Activated T-helper 1 cell treated with anti-CD3 and anti-CD28 coated beads, Interleukin-12 subunit alpha, Interleukin-12 subunit beta, Interleukin-2, Interleukin-4 antibody, amounts not matched to agents 30 ng/mL and 10 ng/mL and 1 ng/mL, durations not matched to agents 14 hours and 24 hours and 36 hours (primary cell): ENCODE results near the gene NSMCE1. TPM values are rescaled to one million over a fixed set of nuclear protein-coding genes. Genes with fewer than 3 reads are reported as not detected.

Source experiments
- DNase-seq: peaks from one replicate; pipeline ENCODE4 v3.0.0; 2021; ENCODE audit warnings: low spot score
- H3K27ac Mint-ChIP-seq: one replicate; pipeline ENCODE4 v1.8.0; 2021; ENCODE audit warnings: mild to moderate bottlenecking, mixed read lengths
- H3K27me3 Mint-ChIP-seq: one replicate; pipeline ENCODE4 v1.8.0; 2022; ENCODE audit warnings: mild to moderate bottlenecking, moderate library complexity, mixed read lengths; ENCODE audit not compliant: insufficient read depth
- H3K36me3 Mint-ChIP-seq: one replicate; pipeline ENCODE4 v1.8.0; 2021; ENCODE audit warnings: low read depth, mixed read lengths
- H3K4me1 Mint-ChIP-seq: one replicate; pipeline ENCODE4 v1.8.0; 2021; ENCODE audit warnings: low read depth, mixed read lengths
- H3K4me3 Mint-ChIP-seq: one replicate; pipeline ENCODE4 v1.8.0; 2021; ENCODE audit warnings: mild to moderate bottlenecking, moderate library complexity, mixed read lengths
- H3K9me3 Mint-ChIP-seq: one replicate; pipeline ENCODE4 v1.8.0; 2021; ENCODE audit warnings: mixed read lengths
- intact Hi-C: fragments of 100-400 bp; cut with micrococcal nuclease; formaldehyde crosslinking; loops from one replicate; pipeline ENCODE4 v1.15.1; 2024
- total RNA-seq: library from RNA; stranded (reverse); gene quantifications from 2 replicates; pipeline ENCODE4 v1.2.3, GENCODE V29; 2022

NSMCE1 gene
- total RNA-seq, 1 donor from 2014 or later: 134 TPM

DNA sequence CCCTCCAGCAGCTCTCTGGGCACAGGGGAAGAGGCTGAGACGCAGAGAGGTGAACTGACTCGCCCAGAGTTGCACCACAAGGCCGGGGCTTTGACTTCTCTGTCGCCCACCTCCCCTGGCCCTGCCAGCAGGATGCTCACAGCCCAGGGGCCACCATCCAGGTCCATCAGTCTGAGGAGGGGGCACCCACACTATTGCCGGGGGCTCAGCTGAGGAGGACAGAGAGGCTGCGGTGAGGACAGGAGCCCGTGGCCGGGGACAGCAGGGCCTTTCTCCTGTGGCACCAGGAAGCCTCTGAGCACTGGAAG, 32.7 kb downstream of the NSMCE1 start:
- peak overlapping the region; percentile 82 for H3K4me3 Mint-ChIP-seq
- H3K4me1 Mint-ChIP-seq: peaks cover 88% of the 10 kb centered on the region
- DNase-seq: no peak
- intact Hi-C loops: loop anchor here (1.0 to 10.0 kb wide), 9 partner anchors 33 to 1981 kb away; partner anchors contain the start of genes KDM8 and ZKSCAN2
- H3K9me3 Mint-ChIP-seq: no peaks in the 10 kb centered on the region
- H3K27me3 Mint-ChIP-seq: no peaks in the 10 kb centered on the region
- H3K27ac Mint-ChIP-seq: peak overlapping the region; percentile 99
- H3K36me3 Mint-ChIP-seq: peaks cover 32% of the 10 kb centered on the region

- Mint-ChIP-seq H3K4me1 (peaks cover 90% of the 10 kb centered on the region), H3K27me3 (no peaks in the 10 kb centered on the region), H3K9me3 (no peaks in the 10 kb centered on the region), H3K4me3 (peak overlapping the region; percentile 82), H3K27ac (peak overlapping the region; percentile 99), H3K36me3 (peaks cover 38% of the 10 kb centered on the region)
- intact Hi-C loops: loop anchor here (1.0 to 10.0 kb wide), 9 partner anchors 32 to 1980 kb away; partner anchors contain the start of genes KDM8 and ZKSCAN2
- DNase-seq: peak; percentile 88
Measured at GRCh38 chr16:27235055-27235937, 33.3 kb downstream of the NSMCE1 start.

- intact Hi-C loops: loop anchor here (1.0 to 10.0 kb wide), 9 partner anchors 31 to 1980 kb away; partner anchors contain the start of genes KDM8 and ZKSCAN2
- DNase-seq: no peak
- Mint-ChIP-seq H3K27ac (peak overlapping the region; percentile 99), H3K36me3 (peaks cover 36% of the 10 kb centered on the region), H3K27me3 (no peaks in the 10 kb centered on the region), H3K4me3 (peak overlapping the region; percentile 82), H3K4me1 (peaks cover 85% of the 10 kb centered on the region), H3K9me3 (no peaks in the 10 kb centered on the region)
Measured at GRCh38 chr16:27234603-27235002, 34.0 kb downstream of the NSMCE1 start.

GRCh38 chr16:27234171-27234570, 34.4 kb downstream of the NSMCE1 start:
- peaks cover 36% of the 10 kb centered on the region for H3K36me3 Mint-ChIP-seq
- no peaks in the 10 kb centered on the region for H3K9me3 Mint-ChIP-seq
- H3K4me3 Mint-ChIP-seq: no peak overlapping the region
- no peaks in the 10 kb centered on the region for H3K27me3 Mint-ChIP-seq
- no peak for DNase-seq
- intact Hi-C loops: loop anchor here (10.0 kb wide), 1 partner anchor 1979 kb away; the partner anchor contains the start of gene ZKSCAN2
- peak overlapping the region; percentile 99 for H3K27ac Mint-ChIP-seq
- H3K4me1 Mint-ChIP-seq: peaks cover 81% of the 10 kb centered on the region

DNA sequence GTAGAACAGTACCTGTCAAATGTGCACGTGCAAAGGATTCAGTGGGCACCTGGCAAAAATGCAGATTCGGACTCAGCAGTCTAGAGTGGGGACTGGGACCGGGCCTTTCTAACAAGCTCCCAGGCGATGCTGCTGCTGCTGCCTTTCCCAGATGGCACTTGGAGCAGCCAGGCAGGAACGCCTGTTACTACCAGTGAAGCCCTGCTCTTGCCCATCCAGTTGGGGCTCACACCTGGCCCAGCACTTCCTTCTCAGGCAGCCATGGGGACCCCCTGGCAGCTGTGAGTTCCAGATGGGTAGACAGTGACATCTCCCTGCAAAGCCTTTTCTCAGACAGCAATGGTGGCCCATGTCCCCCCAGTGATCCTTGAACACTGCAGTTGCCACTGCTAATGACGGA, 34.8 kb downstream of the NSMCE1 start:
- intact Hi-C loops: loop anchor here (10.0 kb wide), 1 partner anchor 1979 kb away; the partner anchor contains the start of gene ZKSCAN2
- no peaks in the 10 kb centered on the region for H3K27me3 Mint-ChIP-seq
- H3K27ac Mint-ChIP-seq: peak overlapping the region; percentile 99
- peaks cover 36% of the 10 kb centered on the region for H3K36me3 Mint-ChIP-seq
- no peaks in the 10 kb centered on the region for H3K9me3 Mint-ChIP-seq
- DNase-seq: no peak
- no peak overlapping the region for H3K4me3 Mint-ChIP-seq
- H3K4me1 Mint-ChIP-seq: peaks cover 79% of the 10 kb centered on the region

DNA sequence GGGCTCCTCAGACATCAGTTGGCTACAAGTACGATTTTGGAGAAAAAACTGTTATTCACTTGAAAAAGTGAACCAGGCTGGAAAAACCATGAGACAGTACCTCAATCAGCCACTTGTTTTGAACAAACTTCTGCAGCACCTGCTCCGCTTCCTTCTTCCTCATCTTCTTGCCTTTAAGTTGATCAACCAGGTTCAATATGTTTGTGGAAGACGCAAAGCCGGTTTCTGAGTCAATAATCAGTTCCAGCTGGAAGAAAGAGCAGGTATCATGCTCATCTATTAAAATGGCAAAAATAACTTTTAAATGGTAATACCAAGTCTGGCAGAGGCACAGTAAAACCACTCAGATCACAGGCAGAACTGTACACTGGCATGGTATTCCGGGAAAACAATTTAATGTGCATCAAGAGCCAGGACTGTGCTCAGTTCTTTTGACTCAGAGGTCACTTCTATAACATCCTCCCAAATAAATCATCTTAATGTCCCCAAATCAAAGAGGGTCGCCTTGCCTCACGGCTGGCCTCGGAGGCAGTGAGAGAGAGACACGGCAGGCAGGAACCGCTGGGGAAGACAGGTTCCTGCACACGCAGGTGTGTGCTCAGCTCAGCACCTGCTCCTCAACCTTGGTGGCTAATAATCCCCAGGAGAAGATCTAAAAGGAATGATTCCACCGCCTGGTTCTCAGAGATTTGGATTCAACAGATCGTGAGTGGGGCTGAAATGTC, 35.5 kb downstream of the NSMCE1 start:
- Mint-ChIP-seq H3K4me1 (peaks cover 72% of the 10 kb centered on the region), H3K9me3 (no peaks in the 10 kb centered on the region), H3K27ac (peak overlapping the region; percentile 63), H3K36me3 (peaks cover 35% of the 10 kb centered on the region), H3K4me3 (peak overlapping the region; percentile 79), H3K27me3 (no peaks in the 10 kb centered on the region)
- intact Hi-C loops: loop anchor here (10.0 kb wide), 1 partner anchor 1978 kb away; the partner anchor contains the start of gene ZKSCAN2
- DNase-seq: no peak

DNA sequence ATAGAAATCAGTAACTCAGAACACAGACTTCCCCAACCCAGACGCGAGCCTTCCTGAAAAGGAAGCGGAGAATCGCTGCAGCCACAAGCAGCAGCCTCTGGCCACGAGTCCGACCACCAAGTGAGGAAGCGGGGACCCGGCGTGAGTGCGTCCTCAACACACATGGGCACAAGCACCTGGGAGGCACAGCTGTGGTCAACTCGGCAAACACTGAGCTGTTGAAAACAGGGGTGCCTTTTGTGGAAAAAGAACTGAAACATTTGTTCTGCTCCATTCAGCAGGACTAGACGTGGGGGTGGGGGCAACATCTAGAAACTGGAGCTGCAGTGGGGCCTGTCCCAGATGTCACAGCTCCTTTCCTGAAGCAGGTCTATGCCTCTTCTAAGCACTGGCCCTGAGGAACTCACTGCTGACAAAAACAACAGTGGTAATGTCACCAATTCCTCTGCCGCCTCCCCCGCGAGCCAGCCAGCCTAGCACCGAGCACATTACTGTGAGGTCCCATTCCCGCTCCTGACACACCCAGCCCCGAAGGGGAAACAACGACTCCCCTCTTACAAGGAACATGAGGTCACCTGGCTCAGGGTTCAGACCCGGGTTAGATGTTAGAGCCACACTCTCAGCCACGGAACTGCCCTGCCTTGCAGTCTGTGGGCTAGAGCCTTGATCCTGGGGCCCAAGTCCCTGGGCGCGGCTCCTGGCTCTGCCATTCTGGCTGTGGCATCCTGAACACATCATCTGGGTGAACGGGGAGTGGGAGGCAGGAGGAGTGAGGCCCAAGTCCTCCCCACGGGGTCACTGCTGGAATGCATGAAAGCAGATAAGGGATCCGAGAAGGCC, 36.3 kb downstream of the NSMCE1 start:
- H3K9me3 Mint-ChIP-seq: no peaks in the 10 kb centered on the region
- peaks cover 64% of the 10 kb centered on the region for H3K4me1 Mint-ChIP-seq
- H3K4me3 Mint-ChIP-seq: peak overlapping the region; percentile 79
- no peak for DNase-seq
- no peaks in the 10 kb centered on the region for H3K27me3 Mint-ChIP-seq
- peaks cover 35% of the 10 kb centered on the region for H3K36me3 Mint-ChIP-seq
- peak overlapping the region; percentile 93 for H3K27ac Mint-ChIP-seq
- intact Hi-C loops: loop anchor here (10.0 kb wide), 1 partner anchor 1977 kb away; the partner anchor contains the start of gene ZKSCAN2

DNA sequence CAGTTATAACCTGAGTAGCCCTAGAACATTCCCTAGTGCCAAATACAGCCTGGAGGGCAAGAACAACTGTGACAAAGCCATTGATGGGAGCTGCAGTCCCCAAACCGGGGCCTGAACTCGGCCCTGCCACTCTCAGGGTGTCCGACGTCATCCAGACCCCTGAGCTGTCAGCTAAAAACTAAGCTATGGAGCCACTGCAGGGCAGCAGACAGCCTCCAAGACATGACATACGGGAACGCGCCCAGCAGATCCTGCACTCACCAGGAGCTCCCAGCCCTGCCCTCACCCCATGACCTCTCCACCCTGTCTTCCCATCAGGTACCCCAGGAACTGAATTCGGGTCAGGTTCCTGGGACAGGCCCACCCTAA, 36.9 kb downstream of the NSMCE1 start:
- Mint-ChIP-seq H3K36me3 (peaks cover 38% of the 10 kb centered on the region), H3K9me3 (no peaks in the 10 kb centered on the region), H3K4me1 (peaks cover 58% of the 10 kb centered on the region), H3K27me3 (no peaks in the 10 kb centered on the region), H3K27ac (peak overlapping the region; percentile 93), H3K4me3 (peak overlapping the region; percentile 79)
- intact Hi-C loops: loop anchor here (10.0 kb wide), 1 partner anchor 1977 kb away; the partner anchor contains the start of gene ZKSCAN2
- no peak for DNase-seq

DNA sequence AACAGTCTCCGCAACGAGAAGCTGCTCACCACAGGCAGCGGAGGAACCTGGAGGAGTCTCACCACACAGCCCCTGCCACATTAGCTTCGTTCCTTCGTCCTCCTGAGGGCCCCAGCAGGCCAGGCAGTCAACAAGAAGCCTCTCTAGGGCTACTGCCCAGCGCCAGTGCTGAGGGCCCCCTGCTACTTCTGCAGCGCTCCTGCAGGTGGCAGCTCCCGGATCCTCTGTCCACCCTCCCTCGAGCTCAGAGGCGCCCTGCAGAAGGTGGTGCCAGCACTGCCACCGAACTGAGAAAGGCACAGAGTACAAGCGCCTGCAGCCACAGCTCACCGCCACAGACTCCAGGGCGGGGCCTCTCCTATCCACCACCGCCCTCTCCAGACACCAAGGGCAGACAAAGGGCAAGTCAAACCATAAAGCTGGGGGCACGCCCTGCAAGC, 38.0 kb downstream of the NSMCE1 start:
- Mint-ChIP-seq H3K36me3 (peaks cover 44% of the 10 kb centered on the region), H3K27me3 (no peaks in the 10 kb centered on the region), H3K9me3 (no peaks in the 10 kb centered on the region), H3K27ac (peak overlapping the region; percentile 61), H3K4me1 (peaks cover 59% of the 10 kb centered on the region), H3K4me3 (peak overlapping the region; percentile 58)
- intact Hi-C loops: loop anchor here (10.0 kb wide), 1 partner anchor 1976 kb away; the partner anchor contains the start of gene ZKSCAN2
- peak; percentile 58 for DNase-seq

DNA sequence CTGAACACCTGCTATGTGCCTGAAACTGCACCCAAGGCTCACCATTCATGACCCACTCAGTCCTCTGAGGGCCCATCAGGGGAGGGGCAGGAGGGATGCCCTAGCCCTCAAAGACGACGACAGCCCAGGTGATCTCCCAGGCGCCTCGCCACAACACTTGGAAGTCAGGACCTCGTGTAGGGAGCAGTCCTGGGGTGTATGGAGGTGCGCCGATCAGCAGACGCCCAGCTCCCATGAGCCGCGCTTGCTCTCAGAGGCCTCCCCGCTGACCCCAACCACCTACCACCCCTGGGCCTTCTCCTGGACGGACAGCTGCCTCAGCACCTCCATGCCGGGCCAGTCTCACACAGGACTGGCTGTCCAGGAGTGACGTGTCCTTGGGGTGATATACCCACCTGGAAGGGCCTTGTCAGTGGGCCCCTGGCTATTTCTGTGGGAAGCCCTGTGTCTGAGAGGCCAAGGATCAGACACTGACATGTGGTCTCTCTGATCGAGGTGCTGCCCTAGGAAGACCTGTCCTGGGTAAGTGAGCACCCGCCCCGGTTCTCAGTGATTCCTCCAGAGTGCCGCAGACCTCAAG, 38.6 kb downstream of the NSMCE1 start:
- DNase-seq: no peak
- Mint-ChIP-seq H3K36me3 (peaks cover 42% of the 10 kb centered on the region), H3K27ac (peak overlapping the region; percentile 61), H3K27me3 (no peaks in the 10 kb centered on the region), H3K4me3 (no peak overlapping the region), H3K9me3 (no peaks in the 10 kb centered on the region), H3K4me1 (peaks cover 54% of the 10 kb centered on the region)
- intact Hi-C loops: loop anchor here (10.0 kb wide), 1 partner anchor 1975 kb away; the partner anchor contains the start of gene ZKSCAN2

- Mint-ChIP-seq H3K4me3 (no peak overlapping the region), H3K9me3 (no peaks in the 10 kb centered on the region), H3K27ac (peak overlapping the region; percentile 43), H3K4me1 (peaks cover 44% of the 10 kb centered on the region), H3K36me3 (peaks cover 40% of the 10 kb centered on the region), H3K27me3 (no peaks in the 10 kb centered on the region)
- no peak for DNase-seq
- intact Hi-C loops: no loop called here
Measured at GRCh38 chr16:27228621-27229501, 39.7 kb downstream of the NSMCE1 start.
